Choroid plexus epithelial cell (primary cell): Measurements from ENCODE around the gene FBXL17.

Experiments
- DNase-seq: peaks from one replicate; pipeline ENCODE4 v3.0.0-alpha.2; 2010; ENCODE audit warnings: low read depth
- H3K4me3 ChIP-seq: 2 replicates; pipeline ENCODE4 v1.5.1; 2011; ENCODE audit warnings: low read depth, mild to moderate bottlenecking, control low read depth, low read length, moderate library complexity
- TF ChIP-seq, protein P1 (sequence below): conservative IDR thresholded peaks from 2 replicates; pipeline ENCODE4 v1.5.1; 2011; ENCODE audit warnings: low read depth, mild to moderate bottlenecking, control low read depth, inconsistent platforms, low read length, moderate library complexity

FBXL17 gene

GRCh38 chr5:108339220-108339619 lies 42.7 kb downstream of the FBXL17 start:
- no peak for DNase-seq
- TF ChIP-seq, protein P1, sequence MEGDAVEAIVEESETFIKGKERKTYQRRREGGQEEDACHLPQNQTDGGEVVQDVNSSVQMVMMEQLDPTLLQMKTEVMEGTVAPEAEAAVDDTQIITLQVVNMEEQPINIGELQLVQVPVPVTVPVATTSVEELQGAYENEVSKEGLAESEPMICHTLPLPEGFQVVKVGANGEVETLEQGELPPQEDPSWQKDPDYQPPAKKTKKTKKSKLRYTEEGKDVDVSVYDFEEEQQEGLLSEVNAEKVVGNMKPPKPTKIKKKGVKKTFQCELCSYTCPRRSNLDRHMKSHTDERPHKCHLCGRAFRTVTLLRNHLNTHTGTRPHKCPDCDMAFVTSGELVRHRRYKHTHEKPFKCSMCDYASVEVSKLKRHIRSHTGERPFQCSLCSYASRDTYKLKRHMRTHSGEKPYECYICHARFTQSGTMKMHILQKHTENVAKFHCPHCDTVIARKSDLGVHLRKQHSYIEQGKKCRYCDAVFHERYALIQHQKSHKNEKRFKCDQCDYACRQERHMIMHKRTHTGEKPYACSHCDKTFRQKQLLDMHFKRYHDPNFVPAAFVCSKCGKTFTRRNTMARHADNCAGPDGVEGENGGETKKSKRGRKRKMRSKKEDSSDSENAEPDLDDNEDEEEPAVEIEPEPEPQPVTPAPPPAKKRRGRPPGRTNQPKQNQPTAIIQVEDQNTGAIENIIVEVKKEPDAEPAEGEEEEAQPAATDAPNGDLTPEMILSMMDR, result no peak
- no peak overlapping the region for H3K4me3 ChIP-seq

DNA sequence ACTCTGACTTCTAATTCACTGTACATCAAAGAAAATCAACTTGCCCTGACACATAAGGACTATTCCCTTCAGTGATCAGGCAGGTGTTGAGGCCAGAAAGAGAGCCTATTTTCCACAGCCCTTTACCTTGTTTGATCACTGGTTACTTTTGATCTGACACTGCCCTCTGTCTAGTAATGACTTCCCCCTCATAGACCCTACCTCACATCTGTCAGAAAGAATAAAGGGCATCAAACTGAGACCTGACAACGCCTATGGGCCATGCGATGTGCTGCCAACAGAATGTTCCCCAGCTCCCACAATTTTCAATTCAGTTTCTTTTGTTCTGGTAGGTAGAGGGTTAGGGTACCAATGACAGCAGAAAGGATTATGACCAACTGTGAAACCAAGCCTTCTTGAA lies 47.7 kb downstream of the FBXL17 start:
- DNase-seq, result no peak

GRCh38 chr5:108326982-108327381 lies 54.9 kb downstream of the FBXL17 start:
- H3K4me3 ChIP-seq, result no peak overlapping the region
- TF ChIP-seq, protein P1, result no peak
- no peak for DNase-seq

More for the DNA sequence above, 47.7 kb downstream of the FBXL17 start:
- TF ChIP-seq, protein P1, result no peak
- H3K4me3 ChIP-seq, result no peak overlapping the region

DNA sequence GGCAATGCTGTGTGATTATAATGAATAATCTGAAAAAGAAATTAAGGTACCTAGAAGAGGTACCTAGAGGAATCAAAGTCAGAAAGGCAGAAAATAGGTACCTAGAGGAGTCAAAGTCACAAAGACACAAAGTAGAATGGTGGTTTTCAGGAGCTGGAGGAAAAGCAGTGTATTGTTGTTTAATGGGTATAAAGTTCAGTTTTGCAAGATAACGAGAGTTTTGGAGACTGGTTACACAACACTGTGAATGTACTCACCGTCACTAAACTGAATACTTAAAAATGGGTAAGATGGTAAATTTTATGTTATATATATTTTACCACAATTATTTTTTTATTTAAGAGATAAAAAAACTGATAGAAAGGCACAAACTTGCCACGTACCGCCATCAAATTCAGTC lies 57.0 kb downstream of the FBXL17 start:
- no peak overlapping the region for H3K4me3 ChIP-seq
- DNase-seq, result no peak
- TF ChIP-seq, protein P1, result no peak

- TF ChIP-seq, protein P1, result no peak
- peak; percentile 3 for DNase-seq
- H3K4me3 ChIP-seq, result no peak overlapping the region
Observed at GRCh38 chr5:108321341-108321740, 60.6 kb downstream of the FBXL17 start.

- DNase-seq, result no peak
- TF ChIP-seq, protein P1, result no peak
- H3K4me3 ChIP-seq, result no peak overlapping the region
Observed at GRCh38 chr5:108320231-108320630, 61.7 kb downstream of the FBXL17 start.

DNA sequence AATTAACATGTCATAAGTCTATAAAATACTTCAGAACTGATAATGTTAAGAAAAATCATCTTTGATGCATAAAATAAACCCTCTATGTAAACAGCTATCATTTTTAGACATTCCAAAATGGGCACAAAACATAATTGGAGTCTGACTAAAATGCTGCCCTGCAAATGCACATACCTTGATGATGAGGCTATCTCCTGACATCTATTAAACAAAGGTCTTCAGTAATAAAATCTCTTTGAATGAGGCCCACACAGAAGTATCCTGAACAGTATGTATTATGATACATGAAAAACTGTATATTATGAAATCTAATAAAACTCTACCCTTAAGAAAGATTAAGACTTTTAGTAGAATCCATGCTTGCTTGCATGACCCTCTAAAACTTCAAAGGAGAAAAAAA lies 66.1 kb downstream of the FBXL17 start:
- TF ChIP-seq, protein P1, result no peak
- no peak overlapping the region for H3K4me3 ChIP-seq
- DNase-seq, result no peak
